Measurements from ENCODE around the gene MAP4K3. TPM values are rescaled to one million over a fixed set of nuclear protein-coding genes. Genes with fewer than 3 reads are reported as not detected.

MAP4K3 gene
- total and polyA plus RNA-seq, 2 of the 8 experiments (the other 6 are each of a cell fraction or from before 2014, with no cell fraction given) = 11.4 to 63.0 TPM

GRCh38 chr2:39266139-39266805 lies 170.8 kb downstream of the MAP4K3 start (continued):
- no peak for TF ChIP-seq EP300 (IDR thresholded peaks at IDR 0.05; ENCODE audit: borderline replicate concordance in 1 of 2, low read depth in 2 of 2, low read length in 2 of 2)
- no peak for TF ChIP-seq KDM1A (IDR thresholded peaks at IDR 0.05; ENCODE audit: borderline replicate concordance, low read length)
- TF ChIP-seq ZNF274 (IDR thresholded peaks at IDR 0.05; ENCODE audit: borderline replicate concordance, extremely low read depth, low read length) = no peak
- no peak for TF ChIP-seq SRF (IDR thresholded peaks at IDR 0.05; ENCODE audit: low read depth, low read length)
